Smooth muscle cell (in vitro differentiated cells): ENCODE results near the gene IDH1. TPM values are rescaled to one million over a fixed set of nuclear protein-coding genes. Genes with fewer than 3 reads are reported as not detected.
"Not testable (repeated sequence)": the region's sequence is repeated elsewhere in the genome, so short reads cannot be mapped to it uniquely, and the experiment has no call there.

Source experiments
- DNase-seq: peaks from one replicate; lab custom pipeline; 2025; ENCODE audit not compliant: unreplicated experiment; lab: John Stamatoyannopoulos, UW
- H2AFZ ChIP-seq: fragments of 200-600 bp; sonication (generic); 2 replicates; pipeline ENCODE4 v1.6.0; 2016; ENCODE audit warnings: antibody characterized with exemption, low read depth, mild to moderate bottlenecking
- H3F3A ChIP-seq: fragments of 200-600 bp; sonication (generic); 2 replicates; pipeline ENCODE4 v1.6.0; 2017; ENCODE audit warnings: antibody characterized with exemption, low read depth
- H3K27ac ChIP-seq: fragments of 200-600 bp; sonication (generic); 2 replicates; pipeline ENCODE4 v1.5.1; 2016; ENCODE audit warnings: low read depth, mild to moderate bottlenecking
- H3K27me3 ChIP-seq: fragments of 200-600 bp; sonication (generic); 2 replicates; pipeline ENCODE4 v1.6.1; 2016; ENCODE audit warnings: low read depth, mild to moderate bottlenecking
- H3K36me3 ChIP-seq: fragments of 200-600 bp; sonication (generic); 2 replicates; pipeline ENCODE4 v1.5.1; 2016; ENCODE audit warnings: low read depth
- H3K4me1 ChIP-seq: fragments of 200-600 bp; sonication (generic); 2 replicates; pipeline ENCODE4 v1.5.1; 2016; ENCODE audit warnings: low read depth
- H3K4me2 ChIP-seq: fragments of 200-600 bp; sonication (generic); 2 replicates; pipeline ENCODE4 v1.6.0; 2016; ENCODE audit warnings: mild to moderate bottlenecking
- H3K4me3 ChIP-seq: fragments of 200-600 bp; sonication (generic); 2 replicates; pipeline ENCODE4 v1.5.1; 2016; ENCODE audit warnings: mild to moderate bottlenecking
- H3K79me2 ChIP-seq: fragments of 200-600 bp; sonication (generic); 2 replicates; pipeline ENCODE4 v1.6.0; 2016; ENCODE audit warnings: low read depth, mild to moderate bottlenecking
- H3K9ac ChIP-seq: fragments of 200-600 bp; sonication (generic); 2 replicates; pipeline ENCODE4 v1.6.0; 2016; ENCODE audit warnings: low read depth
- H3K9me3 ChIP-seq: fragments of 200-600 bp; sonication (generic); replicated peaks from 2 replicates; pipeline ENCODE4 v1.5.1; 2016; ENCODE audit warnings: low read depth
- H4K20me1 ChIP-seq: fragments of 200-600 bp; sonication (generic); 2 replicates; pipeline ENCODE4 v1.6.0; 2016; ENCODE audit warnings: low read depth
- CTCF ChIP-seq: fragments of 200-600 bp; sonication (generic); IDR thresholded peaks from 2 replicates; pipeline ENCODE4 v1.5.1; 2017; ENCODE audit warnings: borderline replicate concordance, mild to moderate bottlenecking, antibody characterized with exemption; ENCODE audit not compliant: insufficient read depth, poor library complexity, severe bottlenecking
- WGBS: methylation state at CpG from one replicate; pipeline ENCODE4 v1.1.7; 2016; ENCODE audit warnings: low lambda C conversion rate; 5-methylcytosine and 5-hydroxymethylcytosine counted together
- polyA plus RNA-seq: library from polyadenylated mRNA; unstranded; fragments of >200 nt; fragmentation: Nextera tagmentation; extraction: Ambion mirVana; gene quantifications from 2 replicates; pipeline ENCODE4 v1.2.1, GENCODE V29; 2016
- total RNA-seq: library from RNA; depleted of rRNA; stranded (reverse); fragments of >200 nt; gene quantifications from 2 replicates; pipeline ENCODE4 v1.2.3, GENCODE V29; 2014

IDH1 gene
- total and polyA plus RNA-seq, 2 experiments from 2014 or later, result 97.2 to 98.6 TPM

DNA sequence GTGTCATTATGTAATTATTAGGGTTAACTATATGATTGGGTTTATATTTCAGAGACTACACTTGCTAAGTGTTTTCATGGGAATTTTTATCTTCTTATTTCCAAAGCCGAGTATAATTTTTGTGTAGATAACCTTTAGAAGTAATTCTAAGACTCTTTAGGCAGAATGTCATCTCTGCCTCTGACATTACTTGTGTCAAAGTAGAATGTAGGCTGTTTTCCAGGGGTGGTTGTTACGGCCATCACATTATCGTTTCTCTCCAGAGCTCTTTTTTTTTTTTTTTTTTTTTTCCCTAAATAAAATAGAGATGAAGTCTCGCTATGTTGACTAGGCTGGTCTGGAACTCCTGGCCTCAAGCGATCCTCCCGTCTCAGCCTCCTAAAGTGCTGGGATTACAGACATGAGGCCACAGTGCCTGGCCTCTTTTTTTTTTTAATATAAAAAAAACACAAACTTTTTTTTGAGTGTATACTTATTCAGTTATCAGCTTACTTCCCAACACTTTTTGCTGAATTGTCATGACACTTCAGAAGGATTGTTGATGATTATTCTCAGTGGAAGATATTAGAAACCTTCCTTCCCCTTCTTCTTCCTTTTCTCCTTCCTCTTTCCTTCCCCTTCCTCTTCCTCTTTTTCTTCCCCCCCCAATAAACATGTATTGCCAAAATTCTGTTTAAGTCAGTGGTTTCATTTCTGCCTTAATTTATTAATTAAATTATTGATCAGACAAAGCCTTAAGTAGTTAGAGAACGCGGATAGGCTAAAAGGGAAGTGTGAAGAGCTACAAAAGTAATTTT, 13.5 kb upstream of the IDH1 start:
- Histone ChIP-seq H3K27ac (no peak overlapping the region), H3K4me2 (peak overlapping the region; percentile 93), H3K9ac (no peak overlapping the region), H3K9me3 (no peaks in the 10 kb centered on the region), H3K79me2 (peaks cover 39% of the 10 kb centered on the region), H4K20me1 (peaks cover 46% of the 10 kb centered on the region), H3K4me1 (peaks cover 19% of the 10 kb centered on the region), H3K36me3 (no peaks in the 10 kb centered on the region), H3K4me3 (peak overlapping the region; percentile 91), H3K27me3 (no peaks in the 10 kb centered on the region), H2AFZ (no peak overlapping the region), H3F3A (no peaks in the 10 kb centered on the region)
- no peak for TF ChIP-seq CTCF
- WGBS, result 93% methylated on average over 8 of the region's 8 CpGs
- no peak for DNase-seq

DNA sequence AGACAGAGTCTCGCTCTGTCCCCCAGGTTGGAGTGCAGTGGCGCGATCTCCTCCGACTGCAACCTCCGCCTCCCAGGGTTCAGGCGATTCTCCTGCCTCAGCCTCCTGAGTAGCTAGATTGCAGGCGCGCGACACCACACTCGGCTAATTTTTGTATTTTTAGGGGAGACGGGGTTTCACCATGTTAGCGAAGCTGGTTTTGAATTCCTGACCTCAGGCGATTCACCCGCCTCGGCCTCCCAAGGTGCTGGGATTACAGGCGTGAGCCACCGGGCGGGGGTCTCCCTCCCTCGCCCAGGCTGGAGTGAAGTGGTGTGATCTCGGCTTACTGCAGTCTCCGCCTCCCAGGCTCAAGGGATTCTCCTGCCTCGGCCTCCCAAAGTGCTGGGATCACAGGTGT, 12.7 kb upstream of the IDH1 start:
- Histone ChIP-seq H3K9ac (peak overlapping the region; percentile 90), H3K79me2 (peaks cover 39% of the 10 kb centered on the region), H4K20me1 (peaks cover 43% of the 10 kb centered on the region), H3K4me2 (peak overlapping the region; percentile 93), H3K4me3 (peak overlapping the region; percentile 91), H3K4me1 (peaks cover 19% of the 10 kb centered on the region)
- not testable (repeated sequence) for H3F3A ChIP-seq, DNase-seq, H3K9me3 ChIP-seq, H3K36me3 ChIP-seq, H2AFZ ChIP-seq, H3K27ac ChIP-seq, H3K27me3 ChIP-seq
- 5% methylated on average over 22 of the region's 22 CpGs for WGBS

GRCh38 chr2:208266936-208267335, 12.1 kb upstream of the IDH1 start:
- Histone ChIP-seq H3K36me3 (no peaks in the 10 kb centered on the region), H3K79me2 (peaks cover 39% of the 10 kb centered on the region), H3K27ac (peak overlapping the region; percentile 90), H3K4me3 (peak overlapping the region; percentile 91), H3K4me2 (peak overlapping the region; percentile 93), H2AFZ (peak overlapping the region; percentile 78), H3K27me3 (no peaks in the 10 kb centered on the region), H3K9ac (peak overlapping the region; percentile 90), H3K4me1 (peaks cover 19% of the 10 kb centered on the region), H4K20me1 (peaks cover 43% of the 10 kb centered on the region), H3F3A (no peaks in the 10 kb centered on the region), H3K9me3 (no peaks in the 10 kb centered on the region)
- TF ChIP-seq CTCF, result no peak
- 3% methylated on average over 3 of the region's 3 CpGs for WGBS
- no peak for DNase-seq

DNA sequence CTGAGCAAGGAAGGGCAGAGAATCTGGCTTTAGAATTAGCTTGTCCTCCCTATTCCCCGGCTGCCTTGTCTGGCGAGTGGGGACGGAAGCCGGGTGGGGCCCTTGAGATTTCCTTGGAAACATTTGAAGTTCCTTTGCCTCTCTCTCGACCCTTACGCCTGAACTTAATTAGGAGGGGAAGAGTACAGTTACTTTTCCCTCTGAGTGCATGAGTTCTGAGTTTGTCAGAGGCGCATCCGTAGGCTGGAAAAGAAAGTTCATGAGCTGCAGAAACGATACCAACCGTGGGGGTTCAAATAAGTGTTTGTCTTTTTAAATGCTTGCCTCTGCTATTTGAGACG, 11.7 kb upstream of the IDH1 start:
- Histone ChIP-seq H3K79me2 (peaks cover 39% of the 10 kb centered on the region), H3K9ac (peak overlapping the region; percentile 90), H3K4me3 (peak overlapping the region; percentile 91), H2AFZ (peak overlapping the region; percentile 78), H3K27me3 (no peaks in the 10 kb centered on the region), H4K20me1 (peaks cover 43% of the 10 kb centered on the region), H3K27ac (peak overlapping the region; percentile 90), H3F3A (no peaks in the 10 kb centered on the region), H3K4me1 (peaks cover 19% of the 10 kb centered on the region), H3K36me3 (no peaks in the 10 kb centered on the region), H3K9me3 (no peaks in the 10 kb centered on the region), H3K4me2 (peak overlapping the region; percentile 93)
- no peak for DNase-seq
- no peak for TF ChIP-seq CTCF
- WGBS, result 0% methylated on average over 11 of the region's 11 CpGs
